ENCODE results near the gene EXD3.
A peak's percentile ranks its signal among the peaks of the same experiment; 100 is the strongest.
"Not testable (repeated sequence)": the region's sequence is repeated elsewhere in the genome, so short reads cannot be mapped to it uniquely, and the experiment has no call there.

The EXD3 gene

GRCh38 chr9:137391411-137391754 is 31.6 kb downstream of the EXD3 start:
- DNase-seq = no peak

- DNase-seq = no peak
Observed at GRCh38 chr9:137390553-137391410, 32.2 kb downstream of the EXD3 start.

GRCh38 chr9:137389428-137389746 is 33.6 kb downstream of the EXD3 start:
- no peak for DNase-seq

- DNase-seq = no peak
Observed at GRCh38 chr9:137388589-137389427, 34.2 kb downstream of the EXD3 start.

- DNase-seq = no peak
Observed at GRCh38 chr9:137387891-137388560, 34.9 kb downstream of the EXD3 start.

- DNase-seq = peak; percentile 70
Observed at GRCh38 chr9:137387114-137387890, 35.7 kb downstream of the EXD3 start.

- DNase-seq = not testable (repeated sequence)
Observed at GRCh38 chr9:137386507-137387113, 36.4 kb downstream of the EXD3 start.

- no peak for DNase-seq
Observed at GRCh38 chr9:137385061-137385655, 37.8 kb downstream of the EXD3 start.

GRCh38 chr9:137383784-137384756 is 38.9 kb downstream of the EXD3 start:
- DNase-seq = no peak

- DNase-seq = no peak
Observed at GRCh38 chr9:137383081-137383783, 39.7 kb downstream of the EXD3 start.

- DNase-seq = no peak
Observed at GRCh38 chr9:137382444-137383080, 40.4 kb downstream of the EXD3 start.

- DNase-seq = no peak
Observed at GRCh38 chr9:137381501-137382443, 41.2 kb downstream of the EXD3 start.

- no peak for DNase-seq
Observed at GRCh38 chr9:137380606-137381005, 42.4 kb downstream of the EXD3 start.

GRCh38 chr9:137380171-137380570 is 42.8 kb downstream of the EXD3 start:
- DNase-seq = no peak

- DNase-seq = no peak
Observed at GRCh38 chr9:137379761-137380161, 43.2 kb downstream of the EXD3 start.

GRCh38 chr9:137378688-137379410 is 44.1 kb downstream of the EXD3 start:
- DNase-seq = not testable (repeated sequence)

- DNase-seq = no peak
Observed at GRCh38 chr9:137376386-137376785, 46.6 kb downstream of the EXD3 start.

Measured in activated T-cell treated with anti-CD3 and anti-CD28 coated beads, Interleukin-2, amount 50 U/mL, for 48 hours (primary cell).